Measurements from ENCODE around the gene ASS1.
"Not testable (repeated sequence)": the region's sequence is repeated elsewhere in the genome, so short reads cannot be mapped to it uniquely, and the experiment has no call there.

The ASS1 gene

DNA sequence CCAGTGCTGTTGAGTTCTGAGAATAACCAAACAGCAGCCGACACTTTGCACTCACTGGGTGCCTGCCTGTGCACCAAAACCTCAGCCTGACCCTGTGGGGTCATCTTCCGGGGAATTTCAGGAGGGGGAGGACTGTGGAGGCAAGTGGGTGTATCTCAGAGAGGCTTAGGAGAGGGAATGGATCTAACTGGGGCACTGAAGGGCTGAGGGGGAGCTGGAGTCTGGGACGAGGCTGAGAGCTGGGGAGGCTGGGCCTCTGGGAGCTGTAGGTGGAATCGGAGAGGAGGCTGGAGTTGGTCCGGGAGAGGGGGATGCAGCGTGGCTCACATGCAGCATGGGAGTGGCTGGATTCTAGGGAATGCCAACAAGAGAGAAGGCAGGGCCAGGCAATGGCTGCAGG is 14.9 kb upstream of the ASS1 start:
- no peak overlapping the region for H3K27ac ChIP-seq (ENCODE audit: low read length)
- peaks cover 4% of the 10 kb centered on the region for H3K4me1 ChIP-seq (ENCODE audit: control insufficient read depth, low read depth, low read length)
- H3K36me3 ChIP-seq (ENCODE audit: control insufficient read depth, low read depth, low read length), result no peaks in the 10 kb centered on the region
- peaks cover 31% of the 10 kb centered on the region for H3K27me3 ChIP-seq (ENCODE audit: control insufficient read depth, insufficient read depth, low read length)
- H3K9ac ChIP-seq (ENCODE audit: low read length), result no peak overlapping the region
- H3K4me3 ChIP-seq (ENCODE audit: low read length), result no peak overlapping the region
- H3K9me3 ChIP-seq (ENCODE audit: control insufficient read depth, low read depth, low read length), result no peaks in the 10 kb centered on the region

DNA sequence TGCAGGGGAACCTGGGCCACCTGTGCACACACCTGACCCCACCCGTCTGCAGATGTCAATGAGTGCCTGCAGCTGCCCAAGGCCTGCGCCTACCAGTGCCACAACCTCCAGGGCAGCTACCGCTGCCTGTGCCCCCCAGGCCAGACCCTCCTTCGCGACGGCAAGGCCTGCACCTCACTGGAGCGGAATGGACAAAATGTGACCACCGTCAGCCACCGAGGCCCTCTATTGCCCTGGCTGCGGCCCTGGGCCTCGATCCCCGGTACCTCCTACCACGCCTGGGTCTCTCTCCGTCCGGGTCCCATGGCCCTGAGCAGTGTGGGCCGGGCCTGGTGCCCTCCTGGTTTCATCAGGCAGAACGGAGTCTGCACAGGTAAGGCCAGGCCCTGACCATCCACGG is 14.5 kb upstream of the ASS1 start:
- no peak overlapping the region for H3K27ac ChIP-seq (ENCODE audit: low read length)
- H3K9me3 ChIP-seq (ENCODE audit: control insufficient read depth, low read depth, low read length), result no peaks in the 10 kb centered on the region
- H3K9ac ChIP-seq (ENCODE audit: low read length), result no peak overlapping the region
- no peaks in the 10 kb centered on the region for H3K36me3 ChIP-seq (ENCODE audit: control insufficient read depth, low read depth, low read length)
- peaks cover 31% of the 10 kb centered on the region for H3K27me3 ChIP-seq (ENCODE audit: control insufficient read depth, insufficient read depth, low read length)
- peaks cover 4% of the 10 kb centered on the region for H3K4me1 ChIP-seq (ENCODE audit: control insufficient read depth, low read depth, low read length)
- H3K4me3 ChIP-seq (ENCODE audit: low read length), result no peak overlapping the region

DNA sequence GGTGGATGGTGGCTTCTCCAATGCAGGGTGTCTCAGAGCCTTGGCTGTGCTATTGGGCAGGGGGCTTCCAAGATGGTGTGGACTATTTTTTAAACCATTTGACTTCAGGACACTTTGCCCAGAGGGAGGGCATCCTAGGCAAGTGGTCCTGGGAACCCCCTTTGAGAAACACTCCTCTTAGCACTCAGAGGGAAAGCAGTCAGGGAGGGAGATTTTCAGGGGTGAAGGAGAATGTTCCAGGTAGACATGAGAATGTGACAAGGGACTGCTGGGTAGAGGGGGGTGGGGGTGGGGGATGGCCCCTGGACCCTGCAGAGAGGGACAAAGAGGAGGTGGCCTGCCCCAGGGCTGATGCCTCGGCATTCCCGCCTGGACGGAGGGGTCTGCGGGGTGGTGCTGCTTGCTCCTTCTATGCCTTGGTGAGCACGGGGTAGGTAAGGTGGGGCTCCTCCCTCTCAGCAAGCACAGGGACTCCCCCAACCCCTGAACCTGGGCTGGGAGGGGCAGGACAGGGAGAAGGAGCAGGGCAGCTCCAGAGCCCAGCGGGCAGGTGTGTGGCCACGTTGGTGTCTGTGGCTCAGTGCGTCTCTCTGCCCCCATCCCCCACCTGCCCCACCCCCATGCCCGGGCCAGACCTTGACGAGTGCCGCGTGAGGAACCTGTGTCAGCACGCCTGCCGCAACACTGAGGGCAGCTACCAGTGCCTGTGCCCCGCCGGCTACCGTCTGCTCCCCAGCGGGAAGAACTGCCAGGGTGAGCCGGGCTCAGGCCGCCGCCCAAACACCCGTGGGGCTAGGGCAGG is 13.8 kb upstream of the ASS1 start:
- Histone ChIP-seq H3K9me3 (ENCODE audit: control insufficient read depth, low read depth, low read length) (no peaks in the 10 kb centered on the region), H3K36me3 (ENCODE audit: control insufficient read depth, low read depth, low read length) (no peaks in the 10 kb centered on the region), H3K9ac (ENCODE audit: low read length) (no peak overlapping the region), H3K4me3 (ENCODE audit: low read length) (no peak overlapping the region), H3K27ac (ENCODE audit: low read length) (no peak overlapping the region), H3K27me3 (ENCODE audit: control insufficient read depth, insufficient read depth, low read length) (peaks cover 31% of the 10 kb centered on the region), H3K4me1 (ENCODE audit: control insufficient read depth, low read depth, low read length) (peaks cover 4% of the 10 kb centered on the region)

DNA sequence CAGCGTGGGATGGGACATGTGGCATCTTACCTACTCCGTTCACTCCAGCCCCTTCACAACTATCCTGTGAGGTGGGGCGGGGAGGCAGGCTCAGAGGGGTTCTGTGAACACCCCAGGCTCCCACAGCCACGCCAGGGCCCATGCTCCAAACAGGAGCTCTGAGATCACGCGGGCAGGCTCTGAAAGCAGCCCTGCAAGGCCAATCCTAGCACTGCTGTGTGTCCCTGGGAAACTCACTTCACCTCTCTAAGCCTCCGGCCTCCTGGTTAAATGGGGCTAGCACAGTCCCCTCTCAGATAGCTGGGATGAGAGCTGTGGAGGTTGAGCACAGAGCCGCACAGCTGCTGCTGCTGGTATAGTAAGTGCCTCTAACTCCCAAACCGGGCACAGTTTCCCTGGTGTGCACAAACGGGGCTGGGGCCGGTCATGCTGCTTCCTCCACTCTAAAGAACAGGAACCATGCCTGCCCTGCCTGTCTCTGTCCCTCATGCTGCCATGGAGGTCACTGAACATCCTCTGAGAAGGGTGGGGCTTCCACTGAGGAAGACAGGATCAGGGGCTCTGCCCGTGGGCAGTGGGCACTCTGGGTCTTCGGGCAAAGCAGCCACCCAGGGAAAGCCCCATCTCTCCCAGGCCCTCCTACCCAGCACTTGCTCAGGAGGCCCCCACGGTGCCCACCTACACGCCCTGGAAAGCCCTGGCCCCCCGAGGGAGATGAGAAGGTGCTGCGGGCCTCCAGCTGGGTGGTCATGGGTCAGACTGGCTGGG is 13.0 kb upstream of the ASS1 start:
- no peak overlapping the region for H3K4me3 ChIP-seq (ENCODE audit: low read length)
- peaks cover 31% of the 10 kb centered on the region for H3K27me3 ChIP-seq (ENCODE audit: control insufficient read depth, insufficient read depth, low read length)
- peaks cover 4% of the 10 kb centered on the region for H3K4me1 ChIP-seq (ENCODE audit: control insufficient read depth, low read depth, low read length)
- H3K27ac ChIP-seq (ENCODE audit: low read length), result no peak overlapping the region
- no peaks in the 10 kb centered on the region for H3K36me3 ChIP-seq (ENCODE audit: control insufficient read depth, low read depth, low read length)
- H3K9me3 ChIP-seq (ENCODE audit: control insufficient read depth, low read depth, low read length), result no peaks in the 10 kb centered on the region
- H3K9ac ChIP-seq (ENCODE audit: low read length), result no peak overlapping the region

DNA sequence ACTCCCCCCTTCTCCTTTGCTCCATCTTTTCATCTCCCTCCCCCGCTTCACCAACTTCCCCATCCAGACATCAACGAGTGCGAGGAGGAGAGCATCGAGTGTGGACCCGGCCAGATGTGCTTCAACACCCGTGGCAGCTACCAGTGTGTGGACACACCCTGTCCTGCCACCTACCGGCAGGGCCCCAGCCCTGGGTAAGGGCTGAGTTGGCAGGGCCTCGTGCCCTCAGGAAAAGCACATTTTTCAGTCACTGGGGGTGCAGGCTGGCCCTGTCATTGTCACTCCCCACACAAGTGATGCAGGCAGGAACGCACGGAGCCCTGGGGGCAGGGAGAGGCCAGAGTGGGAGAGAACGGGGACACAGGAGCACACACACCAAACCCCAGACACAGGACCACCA is 12.4 kb upstream of the ASS1 start:
- no peak overlapping the region for H3K27ac ChIP-seq (ENCODE audit: low read length)
- H3K4me3 ChIP-seq (ENCODE audit: low read length), result no peak overlapping the region
- H3K9me3 ChIP-seq (ENCODE audit: control insufficient read depth, low read depth, low read length), result no peaks in the 10 kb centered on the region
- no peaks in the 10 kb centered on the region for H3K36me3 ChIP-seq (ENCODE audit: control insufficient read depth, low read depth, low read length)
- no peaks in the 10 kb centered on the region for H3K4me1 ChIP-seq (ENCODE audit: control insufficient read depth, low read depth, low read length)
- H3K9ac ChIP-seq (ENCODE audit: low read length), result no peak overlapping the region
- H3K27me3 ChIP-seq (ENCODE audit: control insufficient read depth, insufficient read depth, low read length), result peaks cover 31% of the 10 kb centered on the region

DNA sequence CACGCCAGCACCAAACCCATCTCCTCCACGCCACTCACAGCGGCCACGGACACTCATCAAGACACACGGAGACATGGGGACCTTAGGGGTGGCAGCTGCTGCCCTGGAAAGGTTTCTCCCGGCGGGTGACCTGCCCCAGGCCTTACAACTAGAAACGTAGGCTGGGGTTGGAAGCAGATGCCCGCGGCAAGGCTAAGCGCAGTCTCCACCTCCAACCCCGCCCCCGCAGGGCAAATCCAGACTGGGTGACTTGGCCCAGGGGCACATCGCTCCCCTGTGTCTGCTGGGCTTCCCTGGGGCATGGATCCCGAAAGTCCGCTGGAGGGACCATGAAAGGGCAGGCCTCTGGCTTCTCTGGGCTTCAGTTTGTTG is 12.0 kb upstream of the ASS1 start:
- H3K36me3 ChIP-seq (ENCODE audit: control insufficient read depth, low read depth, low read length), result no peaks in the 10 kb centered on the region
- H3K9me3 ChIP-seq (ENCODE audit: control insufficient read depth, low read depth, low read length), result no peaks in the 10 kb centered on the region
- H3K27me3 ChIP-seq (ENCODE audit: control insufficient read depth, insufficient read depth, low read length), result peaks cover 31% of the 10 kb centered on the region
- no peak overlapping the region for H3K27ac ChIP-seq (ENCODE audit: low read length)
- no peak overlapping the region for H3K9ac ChIP-seq (ENCODE audit: low read length)
- peak overlapping the region; percentile 59 for H3K4me3 ChIP-seq (ENCODE audit: low read length)
- H3K4me1 ChIP-seq (ENCODE audit: control insufficient read depth, low read depth, low read length), result no peaks in the 10 kb centered on the region

DNA sequence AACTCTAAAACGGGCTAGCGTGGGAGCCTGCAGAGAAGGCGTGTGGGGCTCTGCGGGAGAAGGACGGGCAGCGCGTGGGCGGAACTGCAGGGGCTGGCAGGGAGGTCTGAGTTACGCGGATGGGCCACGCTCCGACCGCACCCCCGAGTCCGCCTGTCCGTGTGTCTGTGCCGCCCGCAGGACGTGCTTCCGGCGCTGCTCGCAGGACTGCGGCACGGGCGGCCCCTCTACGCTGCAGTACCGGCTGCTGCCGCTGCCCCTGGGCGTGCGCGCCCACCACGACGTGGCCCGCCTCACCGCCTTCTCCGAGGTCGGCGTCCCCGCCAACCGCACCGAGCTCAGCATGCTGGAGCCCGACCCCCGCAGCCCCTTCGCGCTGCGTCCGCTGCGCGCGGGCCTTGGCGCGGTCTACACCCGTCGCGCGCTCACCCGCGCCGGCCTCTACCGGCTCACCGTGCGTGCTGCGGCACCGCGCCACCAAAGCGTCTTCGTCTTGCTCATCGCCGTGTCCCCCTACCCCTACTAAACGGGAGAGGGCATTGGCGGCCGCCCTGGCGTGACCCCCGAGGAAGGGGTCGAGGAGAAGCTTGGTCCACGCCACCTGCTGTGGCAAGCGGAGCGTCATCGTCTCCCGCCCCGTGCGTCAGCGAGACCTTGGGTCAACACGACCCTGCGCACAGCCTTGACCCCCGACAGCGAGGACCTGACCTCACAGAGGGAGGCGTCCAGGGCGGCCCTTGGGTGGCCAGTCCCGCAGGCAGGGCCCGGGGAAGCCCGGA is 11.4 kb upstream of the ASS1 start:
- H3K36me3 ChIP-seq (ENCODE audit: control insufficient read depth, low read depth, low read length), result no peaks in the 10 kb centered on the region
- peak overlapping the region; percentile 59 for H3K4me3 ChIP-seq (ENCODE audit: low read length)
- H3K27me3 ChIP-seq (ENCODE audit: control insufficient read depth, insufficient read depth, low read length), result peaks cover 31% of the 10 kb centered on the region
- H3K9me3 ChIP-seq (ENCODE audit: control insufficient read depth, low read depth, low read length), result no peaks in the 10 kb centered on the region
- H3K9ac ChIP-seq (ENCODE audit: low read length), result no peak overlapping the region
- H3K4me1 ChIP-seq (ENCODE audit: control insufficient read depth, low read depth, low read length), result no peaks in the 10 kb centered on the region
- no peak overlapping the region for H3K27ac ChIP-seq (ENCODE audit: low read length)

DNA sequence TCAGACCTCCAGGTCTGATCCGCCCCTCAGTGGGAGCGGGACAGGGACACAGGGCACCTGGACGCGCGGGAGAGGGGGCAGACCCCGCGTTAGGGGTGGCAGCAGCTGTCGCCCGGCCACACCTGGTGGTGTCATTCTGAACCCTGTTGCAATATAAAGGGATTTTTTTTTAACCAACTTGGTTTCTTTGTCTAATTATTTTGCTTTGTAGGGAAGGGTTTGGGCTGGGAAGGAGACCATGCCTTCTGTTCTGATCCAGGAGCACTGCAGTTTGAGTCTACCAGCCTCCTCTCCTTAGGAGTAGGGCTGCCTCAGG is 10.9 kb upstream of the ASS1 start:
- no peaks in the 10 kb centered on the region for H3K4me1 ChIP-seq (ENCODE audit: control insufficient read depth, low read depth, low read length)
- peaks cover 31% of the 10 kb centered on the region for H3K27me3 ChIP-seq (ENCODE audit: control insufficient read depth, insufficient read depth, low read length)
- H3K9me3 ChIP-seq (ENCODE audit: control insufficient read depth, low read depth, low read length), result no peaks in the 10 kb centered on the region
- H3K36me3 ChIP-seq (ENCODE audit: control insufficient read depth, low read depth, low read length), result no peaks in the 10 kb centered on the region
- no peak overlapping the region for H3K27ac ChIP-seq (ENCODE audit: low read length)
- no peak overlapping the region for H3K9ac ChIP-seq (ENCODE audit: low read length)
- H3K4me3 ChIP-seq (ENCODE audit: low read length), result peak overlapping the region; percentile 59

DNA sequence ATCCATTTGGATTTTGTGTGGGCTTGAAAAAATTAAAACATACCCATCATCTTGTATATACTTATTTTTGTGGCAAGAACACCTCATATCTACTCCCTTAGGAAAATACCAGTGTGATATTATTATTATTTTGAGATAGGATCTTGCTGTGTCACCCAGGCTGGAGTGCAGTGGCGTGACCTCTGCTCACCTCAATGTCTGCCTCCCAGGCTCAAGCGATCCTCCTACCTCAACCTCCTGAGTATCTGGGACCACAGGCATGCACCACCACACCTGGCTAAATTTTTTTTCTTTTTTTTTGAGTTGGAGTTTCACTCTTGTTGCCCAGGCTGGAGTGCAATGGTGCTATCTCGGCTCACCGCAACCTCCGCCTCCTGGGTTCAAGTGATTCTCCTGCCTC is 10.1 kb upstream of the ASS1 start:
- H3K36me3 ChIP-seq (ENCODE audit: control insufficient read depth, low read depth, low read length); H3K9ac ChIP-seq (ENCODE audit: low read length); H3K9me3 ChIP-seq (ENCODE audit: control insufficient read depth, low read depth, low read length); H3K27ac ChIP-seq (ENCODE audit: low read length); H3K4me3 ChIP-seq (ENCODE audit: low read length); H3K4me1 ChIP-seq (ENCODE audit: control insufficient read depth, low read depth, low read length): not testable (repeated sequence)
- H3K27me3 ChIP-seq (ENCODE audit: control insufficient read depth, insufficient read depth, low read length), result peaks cover 31% of the 10 kb centered on the region

DNA sequence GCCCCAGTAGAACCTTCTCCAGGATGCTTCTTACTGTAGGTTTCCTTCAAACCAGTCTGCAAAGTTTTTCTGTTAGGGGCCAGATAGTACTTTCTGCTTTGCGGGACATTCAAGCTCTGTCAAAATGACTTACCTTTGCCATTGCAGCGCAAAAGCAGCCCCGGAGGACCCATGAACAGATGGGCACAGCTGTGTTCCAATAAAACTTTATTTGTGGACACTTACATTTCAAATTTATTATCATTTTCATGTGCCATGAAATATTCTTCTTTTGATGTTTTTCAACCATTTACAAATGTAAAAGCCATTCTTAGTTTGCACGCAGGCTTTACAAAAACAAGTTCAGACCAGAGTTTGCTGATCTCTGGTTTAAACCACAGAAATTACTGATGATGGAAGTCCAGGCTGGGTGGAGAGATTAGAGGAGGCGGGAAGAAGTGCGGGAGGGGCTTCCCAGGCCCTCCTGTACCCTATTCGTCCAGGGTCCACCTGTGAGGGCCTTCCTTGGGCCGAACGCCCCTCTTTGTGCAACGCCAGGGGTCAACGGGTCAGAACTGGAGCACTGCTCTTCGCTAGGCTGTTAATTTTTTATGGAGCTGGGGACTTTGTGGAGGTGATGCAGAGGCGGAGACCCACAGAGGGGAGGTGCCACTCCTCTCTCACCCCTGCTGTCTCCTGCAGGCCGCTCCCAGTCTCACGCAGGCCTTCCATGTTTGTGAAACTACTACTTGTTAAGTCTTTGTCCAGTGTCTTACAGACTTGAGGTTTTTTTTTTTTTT is 7.6 kb upstream of the ASS1 start:
- Histone ChIP-seq H3K9ac (ENCODE audit: low read length) (no peak overlapping the region), H3K9me3 (ENCODE audit: control insufficient read depth, low read depth, low read length) (peaks cover 5% of the 10 kb centered on the region), H3K36me3 (ENCODE audit: control insufficient read depth, low read depth, low read length) (no peaks in the 10 kb centered on the region), H3K4me3 (ENCODE audit: low read length) (no peak overlapping the region), H3K4me1 (ENCODE audit: control insufficient read depth, low read depth, low read length) (no peaks in the 10 kb centered on the region), H3K27me3 (ENCODE audit: control insufficient read depth, insufficient read depth, low read length) (peaks cover 25% of the 10 kb centered on the region), H3K27ac (ENCODE audit: low read length) (no peak overlapping the region)

DNA sequence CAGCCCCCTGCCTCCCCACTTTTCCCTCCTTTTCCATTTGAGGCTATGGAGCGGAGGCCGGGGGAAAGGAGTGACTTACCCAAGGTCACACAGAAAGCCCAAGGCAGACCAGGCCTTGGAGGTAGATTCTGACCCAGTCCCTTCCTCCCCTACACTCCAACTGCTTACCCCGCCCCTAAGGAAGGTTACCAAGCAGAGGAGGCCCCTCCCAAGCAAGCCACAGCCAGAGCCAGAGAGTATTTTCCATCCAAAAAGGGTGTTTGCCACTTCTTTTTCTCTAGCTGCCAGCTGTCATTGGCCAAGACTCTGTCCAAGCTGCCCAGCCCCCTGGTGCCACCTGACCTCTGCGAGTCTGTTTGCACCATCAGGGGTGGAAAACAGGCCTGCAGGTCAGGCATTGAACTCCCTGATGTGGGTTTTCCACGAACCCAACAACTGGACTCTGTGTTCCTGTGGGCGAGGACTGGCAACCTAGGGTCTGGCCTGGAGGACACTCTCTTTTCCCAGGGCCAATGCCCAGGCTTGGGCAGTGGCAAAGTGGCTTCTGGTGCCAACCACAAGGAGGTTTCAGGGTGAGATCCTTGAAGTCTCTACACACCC is 6.3 kb upstream of the ASS1 start:
- Histone ChIP-seq H3K36me3 (ENCODE audit: control insufficient read depth, low read depth, low read length) (no peaks in the 10 kb centered on the region), H3K4me1 (ENCODE audit: control insufficient read depth, low read depth, low read length) (no peaks in the 10 kb centered on the region), H3K4me3 (ENCODE audit: low read length) (no peak overlapping the region), H3K27ac (ENCODE audit: low read length) (no peak overlapping the region), H3K9me3 (ENCODE audit: control insufficient read depth, low read depth, low read length) (peaks cover 5% of the 10 kb centered on the region), H3K9ac (ENCODE audit: low read length) (no peak overlapping the region), H3K27me3 (ENCODE audit: control insufficient read depth, insufficient read depth, low read length) (peaks cover 18% of the 10 kb centered on the region)
